Body of pancreas (tissue), 4 donors: ENCODE data around the gene CRTAC1. TPM values are rescaled to one million over a fixed set of nuclear protein-coding genes. Genes with fewer than 3 reads are reported as not detected.

Source experiments
- ATAC-seq: fragments of 150-250 bp; one replicate; pipeline ENCODE4 v1.9.1; 2016
- DNase-seq, 4 donors: peaks; one replicate each; pipeline ENCODE4 v3.0.0-alpha.2; 2019
- H3K27ac ChIP-seq, 4 donors: fragments of 200-600 bp; sonication (generic); 1 replicate in 3 of 4; 2 replicates in 1 of 4; pipeline versions ENCODE4 v1.5.1 to v1.6.1; 2016 to 2019; ENCODE audit warnings: mild to moderate bottlenecking in 1 of 4, mixed read lengths in 1 of 4, moderate library complexity in 1 of 4
- H3K27me3 ChIP-seq, 2 donors: fragments of 200-600 bp; sonication (generic); one replicate each; pipeline ENCODE4 v1.6.0; 2016; ENCODE audit warnings: mild to moderate bottlenecking in 1 of 2
- H3K36me3 ChIP-seq, 2 donors: fragments of 200-600 bp; sonication (generic); replicated peaks in 1 of 2; 2 replicates each; pipeline ENCODE4 v1.5.1; 2016; ENCODE audit warnings: low read depth in 2 of 2; ENCODE audit not compliant: insufficient read depth in 1 of 2
- H3K4me1 ChIP-seq: fragments of 200-600 bp; sonication (generic); one replicate; pipeline ENCODE4 v1.6.0; 2016
- H3K4me3 ChIP-seq, 2 donors: fragments of 200-600 bp; sonication (generic); 1 replicate in 1 of 2; 2 replicates in 1 of 2; pipeline ENCODE4 v1.5.1; 2016 to 2019
- H3K9me3 ChIP-seq, 3 donors: fragments of 200-600 bp; sonication (generic); 1 replicate in 2 of 3; 2 replicates in 1 of 3; pipeline ENCODE4 v1.5.1; 2016
- POLR2A ChIP-seq, 3 donors: fragments of 450-650 bp; IDR thresholded peaks; one replicate each; pipeline ENCODE4 v1.6.1; 2016; ENCODE audit warnings: antibody characterized with exemption in 3 of 3, mild to moderate bottlenecking in 2 of 3
- WGBS, 2 donors: methylation state at CpG; one replicate each; pipeline ENCODE4 v1.1.5; 2017; 5-methylcytosine and 5-hydroxymethylcytosine counted together
- intact Hi-C: fragments of 100-400 bp; cut with DNase I; formaldehyde crosslinking; loops from one replicate; pipeline ENCODE4 v1.15.1; 2023
- small RNA-seq: library from RNA; depleted of rRNA; stranded (forward); fragments of <200 nt; gene quantifications from one replicate; pipeline ENCODE3, GENCODE V24; 2016
- total RNA-seq, 2 donors: library from RNA; depleted of rRNA; stranded (reverse); fragments of >200 nt; gene quantifications; one replicate each; pipeline ENCODE4 v1.1.0, GENCODE V29; 2016
- TF ChIP-seq, protein P1 (sequence below), 7 experiments: fragments of 450-650 bp in 4 of 7; fragments of 200-600 bp in 3 of 7; sonication (generic) in 3 of 7; IDR thresholded peaks; one replicate each; pipeline ENCODE4 v1.5.1; 2016 to 2019; ENCODE audit warnings: antibody characterized with exemption in 7 of 7

The CRTAC1 gene
- total RNA-seq, 2 donors from 2014 or later: 0.52 TPM; not detected in 1

- DNase-seq (no peak), ATAC-seq (no peak)
- 93 to 94% methylated on average over 8 of the region's 8 CpGs for WGBS, 2 donors
- no peak for TF ChIP-seq POLR2A (IDR thresholded peaks at IDR 0.05)
- TF ChIP-seq, protein P1, sequence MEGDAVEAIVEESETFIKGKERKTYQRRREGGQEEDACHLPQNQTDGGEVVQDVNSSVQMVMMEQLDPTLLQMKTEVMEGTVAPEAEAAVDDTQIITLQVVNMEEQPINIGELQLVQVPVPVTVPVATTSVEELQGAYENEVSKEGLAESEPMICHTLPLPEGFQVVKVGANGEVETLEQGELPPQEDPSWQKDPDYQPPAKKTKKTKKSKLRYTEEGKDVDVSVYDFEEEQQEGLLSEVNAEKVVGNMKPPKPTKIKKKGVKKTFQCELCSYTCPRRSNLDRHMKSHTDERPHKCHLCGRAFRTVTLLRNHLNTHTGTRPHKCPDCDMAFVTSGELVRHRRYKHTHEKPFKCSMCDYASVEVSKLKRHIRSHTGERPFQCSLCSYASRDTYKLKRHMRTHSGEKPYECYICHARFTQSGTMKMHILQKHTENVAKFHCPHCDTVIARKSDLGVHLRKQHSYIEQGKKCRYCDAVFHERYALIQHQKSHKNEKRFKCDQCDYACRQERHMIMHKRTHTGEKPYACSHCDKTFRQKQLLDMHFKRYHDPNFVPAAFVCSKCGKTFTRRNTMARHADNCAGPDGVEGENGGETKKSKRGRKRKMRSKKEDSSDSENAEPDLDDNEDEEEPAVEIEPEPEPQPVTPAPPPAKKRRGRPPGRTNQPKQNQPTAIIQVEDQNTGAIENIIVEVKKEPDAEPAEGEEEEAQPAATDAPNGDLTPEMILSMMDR (IDR thresholded peaks at IDR 0.05): no peak
- Histone ChIP-seq H3K36me3 (no peaks in the 10 kb centered on the region), H3K9me3 (no peaks in the 10 kb centered on the region), H3K27ac (no peak overlapping the region), H3K4me1 (no peaks in the 10 kb centered on the region), H3K4me3 (no peak overlapping the region), H3K27me3 (no peaks in the 10 kb centered on the region)
- intact Hi-C loops: no loop called here
Observed at GRCh38 chr10:97820096-97820704, 210.2 kb downstream of the CRTAC1 start.

- Histone ChIP-seq H3K27me3 (no peaks in the 10 kb centered on the region), H3K27ac (no peak overlapping the region), H3K36me3 (no peaks in the 10 kb centered on the region), H3K9me3 (no peaks in the 10 kb centered on the region), H3K4me1 (no peaks in the 10 kb centered on the region), H3K4me3 (no peak overlapping the region)
- no peak for ATAC-seq
- DNase-seq: no peak
- intact Hi-C loops: no loop called here
- TF ChIP-seq, protein P1 (IDR thresholded peaks at IDR 0.05): no peak
- TF ChIP-seq POLR2A (IDR thresholded peaks at IDR 0.05): no peak
Observed at GRCh38 chr10:97818572-97818971, 211.8 kb downstream of the CRTAC1 start.

- Histone ChIP-seq H3K4me3 (no peak overlapping the region), H3K9me3 (no peaks in the 10 kb centered on the region), H3K27ac (no peak overlapping the region), H3K27me3 (no peaks in the 10 kb centered on the region), H3K36me3 (no peaks in the 10 kb centered on the region), H3K4me1 (no peaks in the 10 kb centered on the region)
- WGBS, 2 donors: 91% methylated on average over 4 of the region's 4 CpGs
- TF ChIP-seq, protein P1 (IDR thresholded peaks at IDR 0.05): no peak
- no peak for TF ChIP-seq POLR2A (IDR thresholded peaks at IDR 0.05)
- ATAC-seq: no peak
- DNase-seq: no peak
- intact Hi-C loops: no loop called here
Observed at GRCh38 chr10:97816609-97817008, 213.8 kb downstream of the CRTAC1 start.

Small RNAs within 50 kb of the gene (small RNA-seq; reads per million reads assigned to genes)
- not detected for gene AL355301.1

Other genes with a start within 250 kb of the CRTAC1 start
- 10 to 100 TPM in 1 of 2 donors, 1 to 10 TPM in 1; 9.1 to 12.5 TPM for gene GOLGA7B, start 180.8 kb downstream of the CRTAC1 start, total RNA-seq
- gene R3HCC1L, start 104.0 kb upstream of the CRTAC1 start, total RNA-seq: 10 to 100 TPM in 1 of 2 donors, 1 to 10 TPM in 1; 9.9 to 10.9 TPM
- gene LOXL4, start 237.6 kb upstream of the CRTAC1 start, total RNA-seq: 10 to 100 TPM in 1 of 2 donors, 1 to 10 TPM in 1; 8.9 to 10.6 TPM